GDM1 (cell line): Measurements from ENCODE around the gene QTRT2.

ENCODE experiments used
- DNase-seq: peaks from one replicate; lab custom pipeline; 2025; lab: John Stamatoyannopoulos, UW

The QTRT2 gene

GRCh38 chr3:114078126-114078525, 21.6 kb downstream of the QTRT2 start:
- DNase-seq = no peak

- DNase-seq = no peak
Measured at GRCh38 chr3:114079761-114080160, 23.2 kb downstream of the QTRT2 start.

- DNase-seq = no peak
Measured at GRCh38 chr3:114080201-114080600, 23.7 kb downstream of the QTRT2 start.

- no peak for DNase-seq
Measured at GRCh38 chr3:114081037-114081436, 24.5 kb downstream of the QTRT2 start.

GRCh38 chr3:114083112-114083511, 26.6 kb downstream of the QTRT2 start:
- DNase-seq = no peak

- DNase-seq = no peak
Measured at GRCh38 chr3:114086356-114086755, 29.8 kb downstream of the QTRT2 start.

- no peak for DNase-seq
Measured at GRCh38 chr3:114089675-114090074, 33.1 kb downstream of the QTRT2 start.

GRCh38 chr3:114092151-114093015, 35.8 kb downstream of the QTRT2 start:
- DNase-seq = no peak

GRCh38 chr3:114093016-114093380, 36.5 kb downstream of the QTRT2 start:
- DNase-seq = no peak

GRCh38 chr3:114093596-114093995, 37.1 kb downstream of the QTRT2 start:
- DNase-seq = no peak

- DNase-seq = no peak
Measured at GRCh38 chr3:114095796-114096195, 39.3 kb downstream of the QTRT2 start.

- DNase-seq = no peak
Measured at GRCh38 chr3:114101101-114101500, 44.6 kb downstream of the QTRT2 start.

- no peak for DNase-seq
Measured at GRCh38 chr3:114103181-114103580, 46.6 kb downstream of the QTRT2 start.

- no peak for DNase-seq
Measured at GRCh38 chr3:114103858-114104257, 47.3 kb downstream of the QTRT2 start.

- DNase-seq = no peak
Measured at GRCh38 chr3:114104414-114104813, 47.9 kb downstream of the QTRT2 start.

- no peak for DNase-seq
Measured at GRCh38 chr3:114108137-114108536, 51.6 kb downstream of the QTRT2 start.

GRCh38 chr3:114110439-114110838, 53.9 kb downstream of the QTRT2 start:
- no peak for DNase-seq

- no peak for DNase-seq
Measured at GRCh38 chr3:114111060-114111770, 54.7 kb downstream of the QTRT2 start.

- DNase-seq = no peak
Measured at GRCh38 chr3:114112696-114113095, 56.2 kb downstream of the QTRT2 start.

- DNase-seq = no peak
Measured at GRCh38 chr3:114114719-114115118, 58.2 kb downstream of the QTRT2 start.

- no peak for DNase-seq
Measured at GRCh38 chr3:114115143-114115542, 58.6 kb downstream of the QTRT2 start.

GRCh38 chr3:114119776-114120175, 63.2 kb downstream of the QTRT2 start:
- DNase-seq = no peak

- no peak for DNase-seq
Measured at GRCh38 chr3:114120211-114120610, 63.7 kb downstream of the QTRT2 start.
